Calu3 (cell line): ENCODE data around the gene A1BG. TPM values are rescaled to one million over a fixed set of nuclear protein-coding genes. Genes with fewer than 3 reads are reported as not detected.
"Not testable (repeated sequence)": the region's sequence is repeated elsewhere in the genome, so short reads cannot be mapped to it uniquely, and the experiment has no call there.

Experiments
- BruUV-seq: library from RNA; stranded (reverse); fragments of 400-500 nt; replicated peaks from 2 replicates; lab custom pipeline; 2021; lab: Mats Ljungman, UMichigan
- CTCF ChIA-PET: fragments of 300-600 bp; sonication (Branson Sonifier 250); formaldehyde crosslinking; loops from one replicate; lab custom pipeline; 2022; ENCODE audit warnings: antibody characterized with exemption; lab: Charles Lee
- DNase-seq: peaks from one replicate; pipeline ENCODE4 v3.0.0; 2022
- H3K27ac Mint-ChIP-seq: one replicate; pipeline ENCODE4 v1.8.0; 2022; ENCODE audit warnings: mixed read lengths; ENCODE audit not compliant: unreplicated experiment
- H3K27me3 Mint-ChIP-seq: one replicate; pipeline ENCODE4 v1.8.0; 2022; ENCODE audit warnings: mixed read lengths; ENCODE audit not compliant: unreplicated experiment
- H3K36me3 Mint-ChIP-seq: one replicate; pipeline ENCODE4 v1.8.0; 2022; ENCODE audit warnings: mild to moderate bottlenecking, moderate library complexity, mixed read lengths; ENCODE audit not compliant: insufficient read depth, unreplicated experiment
- H3K4me1 Mint-ChIP-seq: one replicate; pipeline ENCODE4 v1.8.0; 2022; ENCODE audit warnings: mild to moderate bottlenecking, low read depth, mixed read lengths; ENCODE audit not compliant: unreplicated experiment
- H3K4me3 Mint-ChIP-seq: one replicate; pipeline ENCODE4 v1.8.0; 2022; ENCODE audit warnings: mild to moderate bottlenecking, low read depth, moderate library complexity, mixed read lengths; ENCODE audit not compliant: unreplicated experiment
- H3K9me3 Mint-ChIP-seq: one replicate; pipeline ENCODE4 v1.8.0; 2022; ENCODE audit warnings: low read depth, mixed read lengths; ENCODE audit not compliant: unreplicated experiment
- CTCF ChIP-seq: fragments of 200-600 bp; IDR thresholded peaks from one replicate; pipeline ENCODE4 v1.8.0; 2022; ENCODE audit warnings: antibody characterized with exemption; ENCODE audit not compliant: unreplicated experiment
- intact Hi-C: fragments of 100-400 bp; cut with micrococcal nuclease; formaldehyde crosslinking; loops from one replicate; pipeline ENCODE4 v1.10.0; 2022; ENCODE audit not compliant: unreplicated experiment
- total RNA-seq: library from RNA; stranded (reverse); gene quantifications from 2 replicates; pipeline ENCODE4 v1.2.3, GENCODE V29; 2022

A1BG gene
- total RNA-seq, 1 experiment from 2014 or later = not detected

GRCh38 chr19:58379246-58379645, 26.0 kb upstream of the A1BG start:
- no peak for DNase-seq
- Mint-ChIP-seq H3K27me3 (no peaks in the 10 kb centered on the region), H3K4me3 (peak overlapping the region; percentile 76), H3K27ac (peak overlapping the region; percentile 81), H3K36me3 (peaks cover 40% of the 10 kb centered on the region), H3K4me1 (peaks cover 17% of the 10 kb centered on the region), H3K9me3 (peaks cover 1% of the 10 kb centered on the region)
- no peak for TF ChIP-seq CTCF
- no TSS peak for BruUV-seq
- CTCF ChIA-PET = interaction anchor here (0.6 to 1.0 kb wide), 2 partner anchors 17 to 1782 kb away, joined by 3 read pairs; partner anchors contain the start of gene ZNF497
- intact Hi-C loops = no loop called here

GRCh38 chr19:58376724-58377123, 23.4 kb upstream of the A1BG start:
- H3K4me1 Mint-ChIP-seq, DNase-seq, H3K27me3 Mint-ChIP-seq, H3K4me3 Mint-ChIP-seq, H3K27ac Mint-ChIP-seq, H3K9me3 Mint-ChIP-seq, BruUV-seq, intact Hi-C loops: not testable (repeated sequence)
- CTCF ChIA-PET = interaction anchor here (0.7 kb wide), 1 partner anchor 36 kb away, joined by 6 read pairs; no protein-coding TSS in a partner anchor
- H3K36me3 Mint-ChIP-seq = peaks cover 32% of the 10 kb centered on the region

GRCh38 chr19:58374200-58374599, 20.9 kb upstream of the A1BG start:
- Mint-ChIP-seq H3K4me3 (no peak overlapping the region), H3K27me3 (no peaks in the 10 kb centered on the region), H3K27ac (no peak overlapping the region), H3K36me3 (peaks cover 12% of the 10 kb centered on the region), H3K4me1 (no peaks in the 10 kb centered on the region), H3K9me3 (peaks cover 4% of the 10 kb centered on the region)
- intact Hi-C loops = no loop called here
- no peak for DNase-seq
- CTCF ChIA-PET = no interaction called here
- no peak for TF ChIP-seq CTCF
- BruUV-seq = no TSS peak

GRCh38 chr19:58372311-58373133, 19.2 kb upstream of the A1BG start:
- CTCF ChIA-PET = interaction anchor here (0.6 kb wide), 1 partner anchor 118 kb away, joined by 3 read pairs; no protein-coding TSS in a partner anchor
- DNase-seq = no peak
- intact Hi-C loops = no loop called here
- no peaks in the 10 kb centered on the region for H3K27me3 Mint-ChIP-seq
- no peak for TF ChIP-seq CTCF
- BruUV-seq = no TSS peak
- H3K4me1 Mint-ChIP-seq = no peaks in the 10 kb centered on the region
- H3K27ac Mint-ChIP-seq = no peak overlapping the region
- H3K9me3 Mint-ChIP-seq = peaks cover 4% of the 10 kb centered on the region
- peaks cover 11% of the 10 kb centered on the region for H3K36me3 Mint-ChIP-seq
- no peak overlapping the region for H3K4me3 Mint-ChIP-seq
